DND-41 (cell line): Measurements from ENCODE around the gene AHCYL1.
A peak's percentile ranks its signal among the peaks of the same experiment; 100 is the strongest.

ENCODE experiments used
- ATAC-seq: fragments of 200-7000 bp; cut with Tn5 transposase; 3 replicates; pipeline ENCODE4 v1.9.1; 2021; ENCODE audit warnings: low read depth; ENCODE audit not compliant: insufficient read depth
- DNase-seq: peaks from one replicate; pipeline ENCODE4 v3.0.0-alpha.2; 2020
- H2AFZ ChIP-seq: 2 replicates; pipeline ENCODE4 v1.6.0; 2012; ENCODE audit warnings: low read depth, low read length
- H3K27ac ChIP-seq: 2 replicates; pipeline ENCODE4 v1.5.1; 2012; ENCODE audit warnings: low read length, inconsistent platforms
- H3K27me3 ChIP-seq: fragments of 200-600 bp; sonication (generic); 2 replicates; pipeline ENCODE4 v1.6.0; 2012; ENCODE audit warnings: low read length, mild to moderate bottlenecking, inconsistent platforms; ENCODE audit not compliant: insufficient read depth, poor library complexity
- H3K36me3 ChIP-seq: 2 replicates; pipeline ENCODE4 v1.5.1; 2012; ENCODE audit warnings: low read length, inconsistent platforms; ENCODE audit not compliant: insufficient read depth
- H3K4me1 ChIP-seq: 2 replicates; pipeline ENCODE4 v1.5.1; 2012; ENCODE audit warnings: mild to moderate bottlenecking, low read length; ENCODE audit not compliant: insufficient read depth
- H3K4me2 ChIP-seq: 2 replicates; pipeline ENCODE4 v1.6.0; 2012; ENCODE audit warnings: mild to moderate bottlenecking, moderate library complexity, low read length, inconsistent platforms; ENCODE audit not compliant: insufficient read depth
- H3K4me3 ChIP-seq, 2 experiments: fragments of 200-600 bp in 1 of 2; shearing (Covaris generic) in 1 of 2; 2 replicates each; pipeline ENCODE4 v1.5.1; 2012 to 2016; ENCODE audit warnings: inconsistent platforms in 2 of 2, low read length in 2 of 2, mild to moderate bottlenecking in 2 of 2, low read depth in 1 of 2, moderate library complexity in 1 of 2
- H3K79me2 ChIP-seq: 2 replicates; pipeline ENCODE4 v1.6.0; 2012; ENCODE audit warnings: low read length, inconsistent platforms; ENCODE audit not compliant: insufficient read depth
- H3K9ac ChIP-seq: 2 replicates; pipeline ENCODE4 v1.6.0; 2012; ENCODE audit warnings: low read depth, mild to moderate bottlenecking, inconsistent platforms, low read length, moderate library complexity
- H3K9me3 ChIP-seq: 2 replicates; pipeline ENCODE4 v1.5.1; 2012; ENCODE audit warnings: low read length, moderate library complexity, mild to moderate bottlenecking, inconsistent platforms; ENCODE audit not compliant: insufficient read depth, severe bottlenecking
- H4K20me1 ChIP-seq: 2 replicates; pipeline ENCODE4 v1.6.0; 2012; ENCODE audit warnings: low read length; ENCODE audit not compliant: insufficient read depth
- CTCF ChIP-seq: IDR thresholded peaks from 2 replicates; pipeline ENCODE4 v1.5.1; 2012; ENCODE audit warnings: borderline replicate concordance, low read length, moderate library complexity, mild to moderate bottlenecking; ENCODE audit not compliant: poor library complexity, severe bottlenecking; ENCODE audit errors: extremely low read depth
- EZH2 ChIP-seq: IDR thresholded peaks from 3 replicates; pipeline ENCODE4 v1.6.1; 2012; ENCODE audit warnings: borderline replicate concordance, low read depth, mild to moderate bottlenecking, moderate library complexity, low read length, inconsistent platforms; ENCODE audit not compliant: severe bottlenecking

The AHCYL1 gene

GRCh38 chr1:109954041-109954512 lies 30.5 kb upstream of the AHCYL1 start:
- DNase-seq = no peak
- Histone ChIP-seq H3K4me3 (no peak overlapping the region), H3K27me3 (no peaks in the 10 kb centered on the region), H3K9ac (no peak overlapping the region), H4K20me1 (no peaks in the 10 kb centered on the region), H3K27ac (no peak overlapping the region), H3K79me2 (no peaks in the 10 kb centered on the region), H3K4me1 (no peaks in the 10 kb centered on the region), H3K9me3 (no peaks in the 10 kb centered on the region), H3K36me3 (no peaks in the 10 kb centered on the region), H2AFZ (0 out of 2 replicates have a peak overlapping the region, but pooled peaks have one; percentile 16), H3K4me2 (no peak overlapping the region)
- no peak for ATAC-seq
- TF ChIP-seq CTCF = no peak
- TF ChIP-seq EZH2 = no peak

- H3K4me1 ChIP-seq = no peaks in the 10 kb centered on the region
- ATAC-seq (no peak), DNase-seq (no peak)
- H3K9ac ChIP-seq = no peak overlapping the region
- no peaks in the 10 kb centered on the region for H3K9me3 ChIP-seq
- no peak overlapping the region for H3K27ac ChIP-seq
- no peak overlapping the region for H3K4me2 ChIP-seq
- H3K4me3 ChIP-seq = no peak overlapping the region
- TF ChIP-seq CTCF (no peak), EZH2 (no peak)
- H3K79me2 ChIP-seq = no peaks in the 10 kb centered on the region
- H3K27me3 ChIP-seq = no peaks in the 10 kb centered on the region
- no peaks in the 10 kb centered on the region for H3K36me3 ChIP-seq
- no peak overlapping the region for H2AFZ ChIP-seq
- no peaks in the 10 kb centered on the region for H4K20me1 ChIP-seq
Measured at GRCh38 chr1:109959632-109959973, 25.0 kb upstream of the AHCYL1 start.

GRCh38 chr1:109959974-109960744 lies 24.4 kb upstream of the AHCYL1 start:
- H3K4me2 ChIP-seq = no peak overlapping the region
- no peak overlapping the region for H3K9ac ChIP-seq
- no peaks in the 10 kb centered on the region for H4K20me1 ChIP-seq
- H3K27me3 ChIP-seq = no peaks in the 10 kb centered on the region
- H3K4me1 ChIP-seq = no peaks in the 10 kb centered on the region
- no peak overlapping the region for H2AFZ ChIP-seq
- no peak overlapping the region for H3K4me3 ChIP-seq
- DNase-seq (no peak), ATAC-seq (no peak)
- no peaks in the 10 kb centered on the region for H3K79me2 ChIP-seq
- no peaks in the 10 kb centered on the region for H3K9me3 ChIP-seq
- H3K36me3 ChIP-seq = no peaks in the 10 kb centered on the region
- no peak for TF ChIP-seq EZH2
- no peak for TF ChIP-seq CTCF
- H3K27ac ChIP-seq = no peak overlapping the region

GRCh38 chr1:109960745-109961094 lies 23.8 kb upstream of the AHCYL1 start:
- H2AFZ ChIP-seq = no peak overlapping the region
- H4K20me1 ChIP-seq = no peaks in the 10 kb centered on the region

More at GRCh38 chr1:109960745-109961094, 23.8 kb upstream of the AHCYL1 start:
- no peak overlapping the region for H3K4me2 ChIP-seq
- no peaks in the 10 kb centered on the region for H3K36me3 ChIP-seq
- H3K27ac ChIP-seq = no peak overlapping the region
- ATAC-seq (no peak), DNase-seq (no peak)
- no peaks in the 10 kb centered on the region for H3K79me2 ChIP-seq
- no peak overlapping the region for H3K4me3 ChIP-seq
- no peaks in the 10 kb centered on the region for H3K9me3 ChIP-seq
- TF ChIP-seq CTCF (no peak), EZH2 (no peak)
- H3K4me1 ChIP-seq = no peaks in the 10 kb centered on the region
- no peak overlapping the region for H3K9ac ChIP-seq
- H3K27me3 ChIP-seq = no peaks in the 10 kb centered on the region
